ENCODE measurements around the gene CCDC120. TPM values are rescaled to one million over a fixed set of nuclear protein-coding genes. Genes with fewer than 3 reads are reported as not detected.

CCDC120 gene
- polyA plus RNA-seq, 1 experiment: 0.83 TPM

DNA sequence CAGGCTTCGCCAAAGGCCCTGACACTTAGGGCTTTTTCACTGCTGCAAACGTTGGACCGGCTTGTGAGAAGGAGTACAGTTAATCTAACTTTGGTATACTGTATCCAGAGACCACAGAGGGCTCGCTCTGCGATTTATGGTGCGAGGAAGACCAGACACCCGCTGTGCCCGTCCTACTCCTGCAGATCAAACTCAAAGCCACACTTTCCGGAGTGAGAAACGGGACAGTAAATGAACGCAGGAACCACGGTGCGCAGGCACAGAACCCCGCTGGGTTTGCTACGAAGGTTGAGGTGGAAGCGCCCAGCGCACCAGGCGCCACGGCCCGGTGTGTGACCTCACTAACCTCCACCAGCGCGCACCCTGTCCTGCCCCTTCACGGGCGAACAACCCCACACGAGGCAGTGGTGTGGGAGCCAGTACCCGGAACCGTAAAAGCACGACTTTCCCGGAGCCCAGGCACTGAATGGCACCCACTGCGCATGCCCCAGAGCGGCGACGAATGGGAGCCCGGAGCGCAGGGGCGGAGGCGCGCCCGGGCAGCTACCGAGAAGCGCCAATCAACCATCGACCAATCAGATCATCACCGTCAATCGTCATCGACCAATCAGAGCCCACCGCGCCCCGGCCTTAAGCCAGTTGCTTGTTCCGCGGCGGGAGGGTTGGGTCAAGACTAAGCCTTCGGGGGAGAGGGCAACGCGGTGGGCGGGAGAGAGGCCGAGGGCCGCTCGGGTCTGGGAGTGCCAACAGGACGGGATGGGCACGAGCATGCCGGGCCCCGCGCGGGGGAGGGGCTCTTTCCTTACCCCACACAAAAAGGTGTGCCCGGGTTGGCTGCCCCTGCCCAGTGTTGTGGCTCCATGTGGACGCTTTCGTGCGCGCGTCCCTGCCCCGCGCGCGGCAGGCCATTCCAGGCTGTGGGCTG, 42.2 kb downstream of the CCDC120 start:
- POLR2A ChIA-PET: interaction anchor here (0.6 to 0.7 kb wide), 2 partner anchors 21 to 572 kb away, joined by 3 read pairs; partner anchors contain the start of gene WDR45

DNA sequence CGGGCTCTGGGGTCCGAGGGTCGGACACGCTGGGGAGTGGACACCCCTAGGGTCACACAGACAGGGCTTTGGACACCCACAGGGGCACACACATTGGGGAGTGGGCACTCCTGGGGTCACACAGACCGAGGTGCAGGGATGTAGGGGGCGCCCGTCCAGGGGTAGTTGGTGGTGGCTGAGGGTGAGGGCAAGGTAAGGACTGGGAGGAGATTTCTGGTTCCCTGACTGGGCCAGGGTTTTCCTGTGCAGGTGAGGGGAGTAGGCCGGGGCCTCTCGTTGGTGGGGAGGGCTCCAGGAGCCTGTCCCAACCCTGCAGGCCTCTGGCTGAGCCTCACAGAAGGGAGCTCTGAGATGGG, 42.8 kb downstream of the CCDC120 start:
- TF ChIP-seq, protein P1, sequence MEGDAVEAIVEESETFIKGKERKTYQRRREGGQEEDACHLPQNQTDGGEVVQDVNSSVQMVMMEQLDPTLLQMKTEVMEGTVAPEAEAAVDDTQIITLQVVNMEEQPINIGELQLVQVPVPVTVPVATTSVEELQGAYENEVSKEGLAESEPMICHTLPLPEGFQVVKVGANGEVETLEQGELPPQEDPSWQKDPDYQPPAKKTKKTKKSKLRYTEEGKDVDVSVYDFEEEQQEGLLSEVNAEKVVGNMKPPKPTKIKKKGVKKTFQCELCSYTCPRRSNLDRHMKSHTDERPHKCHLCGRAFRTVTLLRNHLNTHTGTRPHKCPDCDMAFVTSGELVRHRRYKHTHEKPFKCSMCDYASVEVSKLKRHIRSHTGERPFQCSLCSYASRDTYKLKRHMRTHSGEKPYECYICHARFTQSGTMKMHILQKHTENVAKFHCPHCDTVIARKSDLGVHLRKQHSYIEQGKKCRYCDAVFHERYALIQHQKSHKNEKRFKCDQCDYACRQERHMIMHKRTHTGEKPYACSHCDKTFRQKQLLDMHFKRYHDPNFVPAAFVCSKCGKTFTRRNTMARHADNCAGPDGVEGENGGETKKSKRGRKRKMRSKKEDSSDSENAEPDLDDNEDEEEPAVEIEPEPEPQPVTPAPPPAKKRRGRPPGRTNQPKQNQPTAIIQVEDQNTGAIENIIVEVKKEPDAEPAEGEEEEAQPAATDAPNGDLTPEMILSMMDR (IDR thresholded peaks at IDR 0.05; ENCODE audit: low read depth, low read length): no peak
- H3K27ac ChIP-seq (ENCODE audit: low read depth, low read length): no peak overlapping the region
- ChIA-PET POLR2A (interaction anchor here (0.6 kb wide), 1 partner anchor 573 kb away, joined by 3 read pairs; no protein-coding TSS in a partner anchor), CTCF (no interaction called here)
- H3K27me3 ChIP-seq (ENCODE audit: control insufficient read depth, insufficient read depth, low read length): no peaks in the 10 kb centered on the region
- no peaks in the 10 kb centered on the region for H3K9me3 ChIP-seq (ENCODE audit: control insufficient read depth, insufficient read depth, low read length)
- DNase-seq (ENCODE audit: low read depth, low spot score): no peak
- peak overlapping the region; percentile 59 for H3K4me3 ChIP-seq (ENCODE audit: low read depth, low read length)

More for the DNA sequence above, 42.2 kb downstream of the CCDC120 start:
- peak; percentile 73 for DNase-seq (ENCODE audit: low read depth, low spot score)
- Histone ChIP-seq H3K4me3 (ENCODE audit: low read depth, low read length) (peak overlapping the region; percentile 79), H3K27me3 (ENCODE audit: control insufficient read depth, insufficient read depth, low read length) (no peaks in the 10 kb centered on the region), H3K27ac (ENCODE audit: low read depth, low read length) (no peak overlapping the region), H3K9me3 (ENCODE audit: control insufficient read depth, insufficient read depth, low read length) (no peaks in the 10 kb centered on the region)
- CTCF ChIA-PET: no interaction called here
- TF ChIP-seq, protein P1 (IDR thresholded peaks at IDR 0.05; ENCODE audit: low read depth, low read length): no peak

DNA sequence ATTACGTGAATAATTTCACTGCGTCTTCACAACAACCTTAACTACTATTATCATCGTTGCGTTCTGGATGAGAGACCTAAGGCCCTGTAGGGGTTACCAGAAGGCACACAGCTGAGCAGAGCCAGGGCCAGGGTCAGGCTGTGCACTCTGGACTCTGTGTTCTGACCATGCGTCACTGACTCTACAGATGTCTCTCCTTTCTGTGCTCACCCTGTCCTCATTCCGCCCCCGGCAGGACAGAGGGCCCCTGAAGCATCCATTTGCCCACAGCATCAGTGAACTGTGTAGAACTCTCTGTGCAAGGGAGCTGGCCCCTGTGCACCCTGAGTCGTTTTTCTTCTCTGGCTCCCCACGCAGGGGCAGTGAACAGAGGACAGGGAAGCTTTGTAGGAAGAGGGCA, 43.4 kb downstream of the CCDC120 start:
- Histone ChIP-seq H3K9me3 (ENCODE audit: control insufficient read depth, insufficient read depth, low read length) (no peaks in the 10 kb centered on the region), H3K4me3 (ENCODE audit: low read depth, low read length) (no peak overlapping the region), H3K27me3 (ENCODE audit: control insufficient read depth, insufficient read depth, low read length) (no peaks in the 10 kb centered on the region), H3K27ac (ENCODE audit: low read depth, low read length) (no peak overlapping the region)
- ChIA-PET CTCF (no interaction called here), POLR2A (no interaction called here)
- no peak for DNase-seq (ENCODE audit: low read depth, low spot score)
- TF ChIP-seq, protein P1 (IDR thresholded peaks at IDR 0.05; ENCODE audit: low read depth, low read length): no peak

- Histone ChIP-seq H3K27ac (ENCODE audit: low read depth, low read length) (no peak overlapping the region), H3K27me3 (ENCODE audit: control insufficient read depth, insufficient read depth, low read length) (no peaks in the 10 kb centered on the region), H3K4me3 (ENCODE audit: low read depth, low read length) (no peak overlapping the region), H3K9me3 (ENCODE audit: control insufficient read depth, insufficient read depth, low read length) (no peaks in the 10 kb centered on the region)
- POLR2A ChIA-PET: no interaction called here
- TF ChIP-seq, protein P1 (IDR thresholded peaks at IDR 0.05; ENCODE audit: low read depth, low read length): no peak
- DNase-seq (ENCODE audit: low read depth, low spot score): no peak
- CTCF ChIA-PET: no interaction called here
Observed at GRCh38 chrX:49103637-49104036, 44.8 kb downstream of the CCDC120 start.

DNA sequence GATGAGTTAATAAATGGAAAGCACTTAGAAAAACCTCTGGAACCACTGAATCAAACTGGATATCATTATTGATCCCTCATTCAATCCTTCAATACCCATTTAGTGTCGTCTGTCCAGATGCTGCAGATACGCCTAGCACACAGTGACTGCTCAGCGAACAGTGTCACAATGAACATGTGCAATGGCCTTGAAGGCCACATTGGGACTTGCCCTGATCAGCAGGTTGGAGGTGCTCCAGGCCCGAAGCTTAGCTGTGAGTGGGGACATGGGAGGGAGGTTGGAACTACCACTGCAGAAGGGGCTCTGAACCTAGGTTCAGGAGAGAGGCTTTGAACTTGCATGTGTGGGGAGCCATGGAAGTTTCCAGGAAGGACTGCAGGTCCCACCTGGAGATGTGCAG, 47.5 kb downstream of the CCDC120 start:
- CTCF ChIA-PET: interaction anchor here (0.6 to 1.4 kb wide), 3 partner anchors 18 to 458 kb away, joined by 3 to 5 read pairs (median 3); no protein-coding TSS in a partner anchor
- DNase-seq (ENCODE audit: low read depth, low spot score): no peak
- no peaks in the 10 kb centered on the region for H3K27me3 ChIP-seq (ENCODE audit: control insufficient read depth, insufficient read depth, low read length)
- H3K27ac ChIP-seq (ENCODE audit: low read depth, low read length): no peak overlapping the region
- POLR2A ChIA-PET: no interaction called here
- no peak overlapping the region for H3K4me3 ChIP-seq (ENCODE audit: low read depth, low read length)
- no peaks in the 10 kb centered on the region for H3K9me3 ChIP-seq (ENCODE audit: control insufficient read depth, insufficient read depth, low read length)
- TF ChIP-seq, protein P1 (IDR thresholded peaks at IDR 0.05; ENCODE audit: low read depth, low read length): no peak
